ENCODE results near the gene SLC9A9.

- no peak for TF ChIP-seq CTCF (IDR thresholded peaks at IDR 0.05)
- no peak for TF ChIP-seq POLR2A (IDR thresholded peaks at IDR 0.05)
Observed at GRCh38 chr3:143402602-143403001, 445.7 kb downstream of the SLC9A9 start.
